Progenitor cell of endocrine pancreas (in vitro differentiated cells): Measurements from ENCODE around the gene ZMYM2. TPM values are rescaled to one million over a fixed set of nuclear protein-coding genes. Genes with fewer than 3 reads are reported as not detected.

Experiments
- DNase-seq: peaks from one replicate; pipeline ENCODE4 v3.0.0; 2021; ENCODE audit warnings: low spot score; ENCODE audit not compliant: unreplicated experiment
- H3K27ac Mint-ChIP-seq: 2 replicates; pipeline ENCODE4 v1.8.0; 2021; ENCODE audit warnings: mild to moderate bottlenecking, moderate library complexity, mixed read lengths
- H3K27me3 Mint-ChIP-seq: 2 replicates; pipeline ENCODE4 v1.8.0; 2021; ENCODE audit warnings: mixed read lengths
- H3K36me3 Mint-ChIP-seq: 2 replicates; pipeline ENCODE4 v1.8.0; 2022; ENCODE audit warnings: mixed read lengths; ENCODE audit not compliant: insufficient read depth
- H3K4me1 Mint-ChIP-seq: 2 replicates; pipeline ENCODE4 v1.8.0; 2021; ENCODE audit warnings: low read depth, mixed read lengths
- H3K4me3 Mint-ChIP-seq: 2 replicates; pipeline ENCODE4 v1.8.0; 2021; ENCODE audit warnings: low read depth, mild to moderate bottlenecking, moderate library complexity, mixed read lengths
- H3K9me3 Mint-ChIP-seq: 2 replicates; pipeline ENCODE4 v1.8.0; 2021; ENCODE audit warnings: low read depth, mixed read lengths
- total RNA-seq: library from RNA; stranded (reverse); gene quantifications from 2 replicates; pipeline ENCODE4 v1.2.1, GENCODE V29; 2021
- TF ChIP-seq, protein P1 (sequence below): fragments of 200-600 bp; sonication (generic); IDR thresholded peaks from one replicate; pipeline ENCODE4 v1.5.0; 2021; ENCODE audit warnings: antibody characterized with exemption, mild to moderate bottlenecking; ENCODE audit not compliant: unreplicated experiment

The ZMYM2 gene
- total RNA-seq, 1 donor from 2014 or later, result 192 TPM

DNA sequence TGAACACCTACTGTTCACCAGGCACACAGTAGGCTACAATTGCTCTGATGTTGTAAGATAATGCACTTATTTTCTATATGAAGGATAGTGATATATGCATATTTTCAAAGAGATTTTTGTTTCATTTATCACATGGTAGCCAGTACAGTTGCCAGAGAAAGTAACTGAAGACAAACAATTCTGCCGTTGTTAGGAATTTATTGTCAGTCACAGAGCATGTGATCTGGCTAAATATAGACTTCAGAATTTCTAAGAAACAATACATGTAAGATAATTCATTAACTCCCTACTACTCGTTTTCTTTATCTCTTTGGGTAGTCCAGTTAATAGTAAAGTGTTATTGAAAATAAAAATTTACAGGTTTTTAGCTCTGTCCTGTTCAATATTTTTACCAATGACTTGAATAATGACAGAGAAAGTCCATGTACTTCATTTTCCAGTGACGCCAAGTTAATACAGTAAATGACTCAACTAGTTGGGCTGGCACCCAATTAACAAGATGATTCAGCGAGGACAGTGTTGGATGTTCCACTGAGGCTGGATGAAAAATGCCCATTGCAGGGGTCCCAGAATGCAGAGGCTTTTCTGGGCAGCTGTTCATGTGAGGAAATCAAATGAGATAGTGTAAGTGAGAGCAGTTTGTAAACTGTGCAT, 166.7 kb downstream of the ZMYM2 start:
- H3K9me3 Mint-ChIP-seq, result no peaks in the 10 kb centered on the region
- H3K4me3 Mint-ChIP-seq, result no peak overlapping the region
- H3K27me3 Mint-ChIP-seq, result peaks cover 15% of the 10 kb centered on the region
- no peak overlapping the region for H3K27ac Mint-ChIP-seq
- no peaks in the 10 kb centered on the region for H3K36me3 Mint-ChIP-seq
- TF ChIP-seq, protein P1, sequence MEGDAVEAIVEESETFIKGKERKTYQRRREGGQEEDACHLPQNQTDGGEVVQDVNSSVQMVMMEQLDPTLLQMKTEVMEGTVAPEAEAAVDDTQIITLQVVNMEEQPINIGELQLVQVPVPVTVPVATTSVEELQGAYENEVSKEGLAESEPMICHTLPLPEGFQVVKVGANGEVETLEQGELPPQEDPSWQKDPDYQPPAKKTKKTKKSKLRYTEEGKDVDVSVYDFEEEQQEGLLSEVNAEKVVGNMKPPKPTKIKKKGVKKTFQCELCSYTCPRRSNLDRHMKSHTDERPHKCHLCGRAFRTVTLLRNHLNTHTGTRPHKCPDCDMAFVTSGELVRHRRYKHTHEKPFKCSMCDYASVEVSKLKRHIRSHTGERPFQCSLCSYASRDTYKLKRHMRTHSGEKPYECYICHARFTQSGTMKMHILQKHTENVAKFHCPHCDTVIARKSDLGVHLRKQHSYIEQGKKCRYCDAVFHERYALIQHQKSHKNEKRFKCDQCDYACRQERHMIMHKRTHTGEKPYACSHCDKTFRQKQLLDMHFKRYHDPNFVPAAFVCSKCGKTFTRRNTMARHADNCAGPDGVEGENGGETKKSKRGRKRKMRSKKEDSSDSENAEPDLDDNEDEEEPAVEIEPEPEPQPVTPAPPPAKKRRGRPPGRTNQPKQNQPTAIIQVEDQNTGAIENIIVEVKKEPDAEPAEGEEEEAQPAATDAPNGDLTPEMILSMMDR, result no peak
- peaks cover 3% of the 10 kb centered on the region for H3K4me1 Mint-ChIP-seq
- no peak for DNase-seq

DNA sequence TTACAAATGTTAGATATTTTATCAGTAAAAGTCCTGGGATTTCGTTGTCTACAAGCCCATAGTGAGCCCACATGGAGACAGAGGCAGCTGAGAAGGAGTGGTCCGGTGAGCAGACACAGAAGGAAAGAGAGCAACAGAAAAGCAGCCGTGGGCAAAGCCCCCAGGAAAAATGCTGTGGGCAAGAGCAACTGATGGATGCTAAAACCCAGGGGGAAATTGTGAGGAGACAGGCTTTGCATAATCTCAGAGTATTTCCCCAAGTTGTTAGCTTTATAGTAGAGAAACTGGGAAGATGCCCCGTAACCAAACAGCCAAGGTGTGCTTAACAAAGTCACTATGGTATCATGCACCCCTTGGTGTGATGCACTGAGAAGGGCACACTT, 167.2 kb downstream of the ZMYM2 start:
- TF ChIP-seq, protein P1, result no peak
- H3K4me3 Mint-ChIP-seq, result no peak overlapping the region
- no peaks in the 10 kb centered on the region for H3K9me3 Mint-ChIP-seq
- peaks cover 15% of the 10 kb centered on the region for H3K27me3 Mint-ChIP-seq
- no peaks in the 10 kb centered on the region for H3K36me3 Mint-ChIP-seq
- H3K4me1 Mint-ChIP-seq, result peaks cover 3% of the 10 kb centered on the region
- DNase-seq, result no peak
- no peak overlapping the region for H3K27ac Mint-ChIP-seq

DNA sequence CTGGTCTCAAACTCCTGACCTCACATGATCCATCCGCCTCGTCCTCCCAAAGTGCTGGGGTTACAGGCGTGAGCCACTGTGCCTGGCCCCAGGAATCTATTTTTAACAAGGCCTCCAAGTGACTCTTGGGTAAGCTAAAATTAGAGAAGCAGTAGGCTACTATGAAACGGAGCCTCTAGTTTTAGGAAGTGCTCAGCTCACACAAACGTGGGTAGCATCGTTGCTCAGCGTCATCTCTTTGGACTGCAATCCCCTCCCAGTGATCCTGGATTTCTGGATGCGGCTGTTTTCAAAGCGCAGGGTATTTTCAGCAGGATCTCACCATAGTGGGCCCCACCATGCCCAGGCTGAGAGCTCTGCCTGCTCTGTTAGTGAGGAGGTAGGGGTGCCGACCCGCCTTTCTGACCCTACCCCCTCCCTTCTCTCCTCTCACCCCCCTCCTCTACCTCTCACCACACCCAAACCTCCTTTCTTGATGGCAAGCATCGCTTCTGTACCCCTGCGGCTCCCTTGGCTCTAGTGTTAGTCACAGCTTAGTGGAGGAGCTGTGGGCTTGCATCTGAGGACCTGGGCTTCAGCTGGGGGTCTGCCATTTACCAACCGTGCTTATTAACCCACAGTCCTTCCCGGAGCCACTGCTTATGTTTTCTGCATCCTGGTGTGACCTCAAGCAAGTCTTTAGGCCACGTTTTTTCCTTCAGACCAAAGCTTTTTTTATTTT, 168.2 kb downstream of the ZMYM2 start:
- Mint-ChIP-seq H3K4me3 (no peak overlapping the region), H3K27me3 (peaks cover 15% of the 10 kb centered on the region), H3K27ac (no peak overlapping the region), H3K9me3 (no peaks in the 10 kb centered on the region), H3K36me3 (no peaks in the 10 kb centered on the region), H3K4me1 (peaks cover 1% of the 10 kb centered on the region)
- no peak for DNase-seq
- TF ChIP-seq, protein P1, result no peak

DNA sequence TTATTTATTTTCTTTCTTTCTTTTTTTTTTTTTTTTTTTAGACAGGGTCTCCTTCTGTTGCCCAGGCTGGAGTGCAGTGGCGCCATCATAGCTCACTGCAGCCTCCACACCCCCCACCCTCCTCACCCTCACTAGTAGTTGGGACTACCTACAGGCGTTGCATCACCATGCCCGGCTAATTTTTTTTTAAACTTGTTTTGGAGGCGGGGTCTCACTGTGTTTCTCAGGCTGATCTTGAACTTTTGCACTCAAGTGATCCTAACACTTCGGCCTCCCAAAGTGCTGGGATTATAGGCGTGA, 168.7 kb downstream of the ZMYM2 start:
- peaks cover 15% of the 10 kb centered on the region for H3K27me3 Mint-ChIP-seq
- DNase-seq, result no peak
- H3K36me3 Mint-ChIP-seq, result no peaks in the 10 kb centered on the region
- peaks cover 1% of the 10 kb centered on the region for H3K4me1 Mint-ChIP-seq
- H3K4me3 Mint-ChIP-seq, result peak overlapping the region; percentile 65
- no peak overlapping the region for H3K27ac Mint-ChIP-seq
- no peaks in the 10 kb centered on the region for H3K9me3 Mint-ChIP-seq
- TF ChIP-seq, protein P1, result no peak

DNA sequence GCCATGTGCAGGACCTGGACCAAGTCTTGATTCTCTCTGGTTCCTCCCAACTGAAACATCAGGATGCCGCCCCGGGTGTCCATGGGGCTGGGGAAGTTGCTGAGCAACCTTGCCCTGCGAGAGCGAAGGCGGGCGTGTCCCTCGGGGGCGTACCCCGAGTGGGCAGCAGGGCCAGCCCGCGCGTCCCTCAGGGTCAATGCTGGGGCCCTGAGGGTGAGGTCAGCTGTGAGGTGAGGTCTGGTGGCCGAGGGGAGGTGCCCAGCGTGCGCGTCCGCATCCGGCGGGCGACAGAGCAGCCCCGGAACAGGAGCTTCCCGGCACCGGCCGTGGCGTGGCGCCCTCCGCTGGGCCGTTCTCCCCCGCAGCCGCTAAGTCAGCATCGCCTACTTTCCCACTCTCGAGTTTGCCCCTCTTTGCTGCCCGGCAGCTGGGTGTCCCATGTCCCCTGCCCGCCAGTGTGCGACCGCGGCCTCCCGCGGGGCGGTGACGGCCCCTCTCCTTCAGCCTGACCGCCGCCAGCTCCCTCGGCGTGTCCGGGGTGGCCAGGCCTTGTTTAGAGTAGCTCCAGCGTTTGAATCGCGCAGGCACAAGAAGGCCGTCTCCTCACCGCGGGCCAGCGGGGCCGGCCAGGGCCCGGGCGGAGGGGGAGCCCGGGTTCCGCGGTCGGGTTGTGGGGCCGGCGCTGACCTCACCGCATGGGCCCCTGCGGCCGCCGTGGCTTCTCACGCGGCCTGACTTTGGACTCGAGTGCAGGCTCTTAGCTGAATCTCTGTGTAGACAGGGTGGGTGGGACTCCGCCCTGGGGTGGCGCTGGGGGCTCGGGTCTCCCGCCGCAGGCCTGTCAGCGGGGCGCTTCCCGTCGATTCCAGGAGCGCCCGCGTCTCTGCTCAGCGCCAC, 169.3 kb downstream of the ZMYM2 start:
- Mint-ChIP-seq H3K27ac (peak overlapping the region; percentile 23), H3K4me1 (peaks cover 1% of the 10 kb centered on the region), H3K9me3 (no peaks in the 10 kb centered on the region), H3K27me3 (peaks cover 15% of the 10 kb centered on the region), H3K36me3 (no peaks in the 10 kb centered on the region), H3K4me3 (peak overlapping the region; percentile 70)
- TF ChIP-seq, protein P1, result peak; percentile 54
- DNase-seq, result peak; percentile 57
